B cell (primary cell): ENCODE results near the gene ZNF724. TPM values are rescaled to one million over a fixed set of nuclear protein-coding genes. Genes with fewer than 3 reads are reported as not detected.
"Not testable (repeated sequence)": the region's sequence is repeated elsewhere in the genome, so short reads cannot be mapped to it uniquely, and the experiment has no call there.

Experiments used
- ATAC-seq: fragments of 200-7000 bp; cut with Tn5 transposase; one replicate; pipeline ENCODE4 v1.10.0; 2021; ENCODE audit warnings: low read depth, mild to moderate bottlenecking, moderate number of reproducible peaks, moderate library complexity
- CTCF ChIA-PET: fragments of 350-600 bp; sonication (Branson Sonifier 250); formaldehyde crosslinking; loops from one replicate; lab custom pipeline; 2021; ENCODE audit warnings: antibody characterized with exemption, inconsistent platforms; lab: Charles Lee
- POLR2A ChIA-PET: fragments of 350-600 bp; sonication (Branson Sonifier 250); formaldehyde crosslinking; loops from one replicate; lab custom pipeline; 2021; ENCODE audit warnings: antibody characterized with exemption; lab: Charles Lee
- DNase-seq: peaks from one replicate; pipeline ENCODE4 v3.0.0; 2013
- H2AFZ ChIP-seq: 2 replicates; pipeline ENCODE4 v1.6.1; 2012; ENCODE audit warnings: mild to moderate bottlenecking, low read depth, low read length; ENCODE audit not compliant: insufficient read depth, poor library complexity, severe bottlenecking
- H3K27ac ChIP-seq, 2 donors: 1 replicate in 1 of 2; 2 replicates in 1 of 2; pipeline ENCODE4 v1.5.1; 2012 to 2013; ENCODE audit warnings: low read length in 2 of 2, mild to moderate bottlenecking in 2 of 2, moderate library complexity in 1 of 2
- H3K27me3 ChIP-seq, 4 experiments: fragments of 200-600 bp in 1 of 4; sonication (generic) in 1 of 4; replicated peaks in 1 of 4; 1 replicate in 2 of 4; 2 replicates in 2 of 4; pipeline versions ENCODE4 v1.6.1 to v1.7.0; 2013 to 2016; ENCODE audit warnings: low read length in 3 of 4, mild to moderate bottlenecking in 2 of 4, mixed read lengths in 1 of 4, moderate library complexity in 1 of 4; ENCODE audit not compliant: insufficient read depth in 4 of 4, control insufficient read depth in 3 of 4; ENCODE audit errors: control extremely low read depth in 1 of 4
- H3K36me3 ChIP-seq, 2 experiments: replicated peaks in 1 of 2; 1 replicate in 1 of 2; 2 replicates in 1 of 2; pipeline versions ENCODE4 v1.6.1 to v1.7.1; 2013; ENCODE audit warnings: low read length in 1 of 2; ENCODE audit not compliant: insufficient read depth in 2 of 2, control insufficient read depth in 1 of 2; ENCODE audit errors: control extremely low read depth in 1 of 2, extremely low read depth in 1 of 2
- H3K4me1 ChIP-seq, 2 donors: fragments of 200-600 bp in 1 of 2; sonication (generic) in 1 of 2; 1 replicate in 1 of 2; 2 replicates in 1 of 2; pipeline versions ENCODE4 v1.5.1 to v1.6.1; 2013 to 2017; ENCODE audit warnings: low read length in 2 of 2; ENCODE audit not compliant: control insufficient read depth in 2 of 2, insufficient read depth in 2 of 2
- H3K4me2 ChIP-seq: replicated peaks from 2 replicates; pipeline ENCODE3; 2012; ENCODE audit warnings: mild to moderate bottlenecking, low read depth, low read length; ENCODE audit not compliant: poor library complexity, severe bottlenecking
- H3K4me3 ChIP-seq, 5 experiments: fragments of 200-600 bp in 1 of 5; sonication (generic) in 1 of 5; 1 replicate in 3 of 5; 2 replicates in 2 of 5; pipeline versions ENCODE4 v1.5.1 to v1.7.0; 2011 to 2016; ENCODE audit warnings: low read length in 4 of 5, mild to moderate bottlenecking in 4 of 5, low read depth in 2 of 5, control low read depth in 1 of 5, moderate library complexity in 1 of 5; ENCODE audit not compliant: insufficient read depth in 1 of 5; ENCODE audit errors: control extremely low read depth in 1 of 5, extremely low read depth in 1 of 5
- H3K79me2 ChIP-seq: fragments of 200-600 bp; sonication (generic); one replicate; pipeline ENCODE4 v1.6.0; 2016; ENCODE audit warnings: low read length; ENCODE audit not compliant: control insufficient read depth, insufficient read depth
- H3K9ac ChIP-seq: fragments of 200-600 bp; sonication (generic); 2 replicates; pipeline ENCODE4 v1.6.1; 2017; ENCODE audit warnings: mild to moderate bottlenecking, low read length, moderate library complexity
- H3K9me3 ChIP-seq, 3 donors: one replicate each; pipeline versions ENCODE4 v1.6.1 to v1.7.1; 2013; ENCODE audit warnings: low read length in 2 of 3; ENCODE audit not compliant: control insufficient read depth in 2 of 3, insufficient read depth in 1 of 3; ENCODE audit errors: control extremely low read depth in 1 of 3
- H4K20me1 ChIP-seq: 2 replicates; pipeline ENCODE4 v1.6.0; 2012; ENCODE audit warnings: mild to moderate bottlenecking, low read length; ENCODE audit not compliant: insufficient read depth, control insufficient read depth, poor library complexity, severe bottlenecking
- H3K27ac Mint-ChIP-seq: one replicate; pipeline ENCODE4 v1.8.0; 2021; ENCODE audit warnings: mixed read lengths
- H3K27me3 Mint-ChIP-seq: one replicate; pipeline ENCODE4 v1.8.0; 2021; ENCODE audit warnings: mixed read lengths
- H3K4me1 Mint-ChIP-seq: one replicate; pipeline ENCODE4 v1.8.0; 2021; ENCODE audit warnings: mixed read lengths
- H3K4me3 Mint-ChIP-seq: one replicate; pipeline ENCODE4 v1.8.0; 2021; ENCODE audit warnings: mixed read lengths
- H3K9me3 Mint-ChIP-seq: one replicate; pipeline ENCODE4 v1.8.0; 2022; ENCODE audit warnings: mixed read lengths; ENCODE audit not compliant: insufficient read depth
- EZH2 ChIP-seq: IDR thresholded peaks from 2 replicates; pipeline ENCODE4 v1.6.1; 2012; ENCODE audit warnings: borderline replicate concordance, low read depth, mild to moderate bottlenecking, moderate library complexity, low read length; ENCODE audit not compliant: insufficient read depth, poor library complexity, severe bottlenecking
- WGBS: methylation state at CpG from one replicate; pipeline ENCODE4 v1.1.5; 2013; ENCODE audit warnings: missing lambda C conversion rate; ENCODE audit not compliant: insufficient coverage; 5-methylcytosine and 5-hydroxymethylcytosine counted together
- intact Hi-C: fragments of 100-400 bp; cut with micrococcal nuclease; formaldehyde crosslinking; loops from one replicate; pipeline ENCODE4 v1.10.0; 2022
- polyA plus RNA-seq: library from polyadenylated mRNA; depleted of rRNA; stranded (reverse); fragments of >200 nt; gene quantifications from 2 replicates; pipeline ENCODE4 v1.2.3, GENCODE V29; 2012
- total RNA-seq, 2 donors: library from RNA; stranded (reverse); fragments of 120-200 nt in 1 of 2; gene quantifications; 1 replicate in 1 of 2; 2 replicates in 1 of 2; pipeline versions ENCODE4 v1.2.3 to v1.2.4, GENCODE V29; 2013 to 2022
- TF ChIP-seq, protein P1 (sequence below): fragments of 200-600 bp; IDR thresholded peaks from one replicate; pipeline ENCODE4 v1.8.0; 2022; ENCODE audit warnings: antibody characterized with exemption, mild to moderate bottlenecking

Gene ZNF724
- total and polyA plus RNA-seq, 2 donors (not counting 1 experiment from before 2014, with no cell fraction given) = 1.6 to 10.0 TPM

DNA sequence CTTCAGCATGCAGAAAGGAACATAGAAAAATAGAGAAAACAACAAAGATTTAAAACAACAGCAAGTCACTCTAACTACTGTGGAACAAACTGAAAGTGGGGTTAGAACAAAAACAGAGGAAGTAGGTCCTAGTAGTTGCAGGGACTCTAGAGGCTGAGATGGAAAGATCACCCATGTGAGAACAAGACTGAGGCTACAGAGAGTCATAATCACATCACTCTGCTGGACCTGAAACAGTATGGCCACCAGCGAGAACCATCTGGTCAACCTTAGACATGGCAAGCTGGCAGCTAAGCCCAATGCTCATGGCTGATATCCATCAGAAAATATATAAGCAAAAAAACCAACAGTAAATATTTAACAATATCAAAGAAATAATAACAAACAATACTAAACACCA, 35.8 kb upstream of the ZNF724 start:
- H3K4me3 Mint-ChIP-seq = no peak overlapping the region
- no peaks in the 10 kb centered on the region for H3K4me1 ChIP-seq
- intact Hi-C loops = no loop called here
- no peaks in the 10 kb centered on the region for H3K36me3 ChIP-seq
- peaks cover 2% of the 10 kb centered on the region for H3K9me3 Mint-ChIP-seq
- H4K20me1 ChIP-seq = no peaks in the 10 kb centered on the region
- H3K27ac ChIP-seq = no peak overlapping the region
- H3K79me2 ChIP-seq = no peaks in the 10 kb centered on the region
- no peak overlapping the region for H3K27ac Mint-ChIP-seq
- H2AFZ ChIP-seq = no peak overlapping the region
- POLR2A ChIA-PET = no interaction called here
- whole genome bisulfite sequencing = 83% methylated on average over 1 of the region's 1 CpG
- H3K4me3 ChIP-seq = no peak overlapping the region
- peaks cover 5% of the 10 kb centered on the region for H3K4me1 Mint-ChIP-seq
- TF ChIP-seq EZH2 = no peak
- TF ChIP-seq, protein P1, sequence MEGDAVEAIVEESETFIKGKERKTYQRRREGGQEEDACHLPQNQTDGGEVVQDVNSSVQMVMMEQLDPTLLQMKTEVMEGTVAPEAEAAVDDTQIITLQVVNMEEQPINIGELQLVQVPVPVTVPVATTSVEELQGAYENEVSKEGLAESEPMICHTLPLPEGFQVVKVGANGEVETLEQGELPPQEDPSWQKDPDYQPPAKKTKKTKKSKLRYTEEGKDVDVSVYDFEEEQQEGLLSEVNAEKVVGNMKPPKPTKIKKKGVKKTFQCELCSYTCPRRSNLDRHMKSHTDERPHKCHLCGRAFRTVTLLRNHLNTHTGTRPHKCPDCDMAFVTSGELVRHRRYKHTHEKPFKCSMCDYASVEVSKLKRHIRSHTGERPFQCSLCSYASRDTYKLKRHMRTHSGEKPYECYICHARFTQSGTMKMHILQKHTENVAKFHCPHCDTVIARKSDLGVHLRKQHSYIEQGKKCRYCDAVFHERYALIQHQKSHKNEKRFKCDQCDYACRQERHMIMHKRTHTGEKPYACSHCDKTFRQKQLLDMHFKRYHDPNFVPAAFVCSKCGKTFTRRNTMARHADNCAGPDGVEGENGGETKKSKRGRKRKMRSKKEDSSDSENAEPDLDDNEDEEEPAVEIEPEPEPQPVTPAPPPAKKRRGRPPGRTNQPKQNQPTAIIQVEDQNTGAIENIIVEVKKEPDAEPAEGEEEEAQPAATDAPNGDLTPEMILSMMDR = no peak
- H3K27me3 Mint-ChIP-seq = no peaks in the 10 kb centered on the region
- H3K4me2 ChIP-seq = no peak overlapping the region
- CTCF ChIA-PET = interaction anchor here (0.6 to 1.2 kb wide), 2 partner anchors 12 to 43 kb away, joined by 3 read pairs; no protein-coding TSS in a partner anchor
- DNase-seq = no peak
- peaks cover 0 to 17% (median 1%) of the 10 kb centered on the region in 3 donors for H3K9me3 ChIP-seq
- H3K27me3 ChIP-seq = no peaks in the 10 kb centered on the region
- no peak overlapping the region for H3K9ac ChIP-seq
- ATAC-seq = no peak

DNA sequence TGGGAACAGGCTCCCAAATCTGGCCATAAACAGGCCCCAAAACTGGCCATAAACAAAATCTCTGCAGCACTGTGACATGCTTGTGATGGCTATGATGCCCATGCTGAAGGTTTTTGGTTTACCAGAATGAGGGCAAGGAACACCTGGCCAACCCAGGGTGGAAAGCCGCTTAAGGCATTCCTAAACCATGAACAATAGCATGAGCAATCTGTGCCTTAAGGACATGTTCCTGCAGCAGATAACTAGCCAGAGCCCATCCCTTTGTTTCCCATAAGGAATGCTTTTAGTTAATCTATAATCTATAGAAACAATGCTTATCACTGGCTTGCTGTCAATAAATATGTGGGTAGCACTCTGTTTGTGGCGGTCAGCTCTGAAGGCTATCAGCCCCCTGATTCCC, 35.1 kb upstream of the ZNF724 start:
- H3K4me3 ChIP-seq, H3K4me3 Mint-ChIP-seq, H3K79me2 ChIP-seq, H3K9me3 Mint-ChIP-seq, H3K4me1 ChIP-seq, H3K9ac ChIP-seq, H3K27me3 Mint-ChIP-seq, DNase-seq, H3K27me3 ChIP-seq, H3K27ac Mint-ChIP-seq, POLR2A ChIA-PET, H3K27ac ChIP-seq, ATAC-seq, H3K4me2 ChIP-seq, H2AFZ ChIP-seq, H3K4me1 Mint-ChIP-seq, intact Hi-C loops, H3K36me3 ChIP-seq, H4K20me1 ChIP-seq: not testable (repeated sequence)
- CTCF ChIA-PET = interaction anchor here (0.6 to 1.2 kb wide), 2 partner anchors 12 to 43 kb away, joined by 3 read pairs; no protein-coding TSS in a partner anchor
- H3K9me3 ChIP-seq = peaks cover 0 to 15% (median 1%) of the 10 kb centered on the region in 3 donors
- WGBS = 100% methylated on average over 1 of the region's 2 CpGs
